Heart left ventricle (tissue), 16 donors: ENCODE measurements around the gene ADCY3. TPM values are rescaled to one million over a fixed set of nuclear protein-coding genes. Genes with fewer than 3 reads are reported as not detected.

ENCODE experiments used
- ATAC-seq, 4 donors: fragments of 200-7000 bp; cut with Tn5 transposase; one replicate each; pipeline ENCODE4 v1.9.1; 2020 to 2022; ENCODE audit warnings: moderate library complexity in 4 of 4, mild to moderate bottlenecking in 3 of 4, moderate number of reproducible peaks in 1 of 4
- DNase-seq, 5 donors: peaks; one replicate each; pipeline ENCODE4 v3.0.0-alpha.2; 2020
- H3K27ac ChIP-seq, 12 donors: fragments of 200-600 bp; sonication (generic) in 4 of 12; one replicate each; pipeline versions ENCODE4 v1.5.0 to v1.8.0; 2016 to 2022; ENCODE audit warnings: mild to moderate bottlenecking in 2 of 12
- H3K27me3 ChIP-seq, 9 donors: fragments of 200-600 bp; sonication (generic) in 2 of 9; one replicate each; pipeline versions ENCODE4 v1.5.1 to v1.8.0; 2016 to 2022; ENCODE audit warnings: mild to moderate bottlenecking in 3 of 9
- H3K36me3 ChIP-seq, 9 donors: fragments of 200-600 bp; sonication (generic) in 2 of 9; one replicate each; pipeline versions ENCODE4 v1.5.0 to v1.8.0; 2018 to 2022; ENCODE audit warnings: mild to moderate bottlenecking in 2 of 9
- H3K4me1 ChIP-seq, 12 donors: fragments of 200-600 bp; sonication (generic) in 4 of 12; one replicate each; pipeline versions ENCODE4 v1.5.0 to v1.8.0; 2016 to 2022; ENCODE audit warnings: mild to moderate bottlenecking in 3 of 12
- H3K4me3 ChIP-seq, 12 donors: fragments of 200-600 bp; sonication (generic) in 4 of 12; one replicate each; pipeline versions ENCODE4 v1.5.0 to v1.8.0; 2017 to 2022; ENCODE audit warnings: mild to moderate bottlenecking in 9 of 12, moderate library complexity in 4 of 12
- H3K9me3 ChIP-seq, 12 donors: fragments of 200-600 bp; sonication (generic) in 4 of 12; one replicate each; pipeline versions ENCODE4 v1.5.0 to v1.8.0; 2016 to 2022; ENCODE audit warnings: mild to moderate bottlenecking in 1 of 12
- CTCF ChIP-seq, 12 donors: fragments of 200-600 bp; sonication (generic) in 4 of 12; IDR thresholded peaks; one replicate each; pipeline versions ENCODE4 v1.5.0 to v1.8.0; 2018 to 2022; ENCODE audit warnings: antibody characterized with exemption in 12 of 12, mild to moderate bottlenecking in 5 of 12
- POLR2A ChIP-seq, 2 donors: fragments of 450-650 bp; IDR thresholded peaks; one replicate each; pipeline ENCODE4 v1.6.1; 2017; ENCODE audit warnings: antibody characterized with exemption in 2 of 2, mild to moderate bottlenecking in 2 of 2, moderate library complexity in 2 of 2
- WGBS, 4 donors: extraction: QIAGEN DNeasy Blood & Tissue Kit in 2 of 4; methylation state at CpG; one replicate each; pipeline versions ENCODE4 v1.1.5 to v1.1.7; 2013 to 2018; 5-methylcytosine and 5-hydroxymethylcytosine counted together
- intact Hi-C, 10 donors: fragments of 100-400 bp; cut with DNase I; formaldehyde crosslinking; loops; one replicate each; pipeline versions ENCODE4 v1.11.1 to v1.14.2; 2022
- polyA plus RNA-seq, 2 donors: library from polyadenylated mRNA; stranded (reverse); fragments of 200-250 nt; gene quantifications; one replicate each; pipeline ENCODE4 v1.2.3, GENCODE V29; 2013
- total RNA-seq, 9 donors: library from RNA; depleted of rRNA in 2 of 9; stranded (reverse); fragments of >200 nt in 2 of 9; fragmentation: NEBNext Ultra II Directional in 3 of 9; extraction: Animal tissue kit (Norgen Biotek cat#: 25700) in 3 of 9; gene quantifications; one replicate each; pipeline versions ENCODE4 v1.1.0 to v1.2.4, GENCODE V29; 2016 to 2023
- donor health status: ischemic (EF 13 %, LVEDD 7.1; RV severe dilation, severe dysfunction).
- donor health status: healthy with polysubstance abuse.
- donor health status: DM: no; HTN: yes; CAD: no.
- donor health status: DM: no; HTN: no; CAD: no.
- donor health status: ischemic (EF 25% LVEDD 6.9; RV normal size, moderate dysfunction).
- donor health status: ischemic (EF 25% LVEDD 5.7; RV mildly dilated, moderate dysfunction).
- donor health status: healthy.
- donor health status: DM: yes; HTN: yes; CAD: no.
- donor health status: ischemic (EF 35%, LVEDD 5.7; RV mildly dilated, moderate dysfunction).
- donor health status: nonischemic (EF 11% LVEDD 7.7; RV severe dilation, severe dysfunction).
- donor health status: DM: yes; HTN: yes; CAD: no.
- donor health status: PGD.
- donor health status: ischemic (EF 29% LVEDD 5.4; RV normal size, mild dysfunction).
- donor health status: nonischemic (EF 23%, LVEDD 6.1; RV moderate dilation, normal function).

ADCY3 gene
- total and polyA plus RNA-seq, 11 donors: 9.3 to 36.0 (median 14.4) TPM

GRCh38 chr2:24842081-24843050, 77.7 kb downstream of the ADCY3 start:
- no peaks in the 10 kb centered on the region for H3K9me3 ChIP-seq
- no peak overlapping the region for H3K4me3 ChIP-seq
- no peaks in the 10 kb centered on the region for H3K27me3 ChIP-seq
- WGBS, 4 donors: 95 to 96% (median 95%) methylated on average over 32 to 39 of the region's 39 CpGs
- H3K27ac ChIP-seq: no peak overlapping the region
- DNase-seq (peak in 1 of 5 donors; percentile 12), ATAC-seq (no peak)
- H3K36me3 ChIP-seq: peaks cover 0 to 21% (median 0%) of the 10 kb centered on the region in 9 donors
- intact Hi-C loops: no loop called here
- TF ChIP-seq POLR2A (IDR thresholded peaks at IDR 0.05) (no peak), CTCF (IDR thresholded peaks at IDR 0.05) (no peak)
- no peaks in the 10 kb centered on the region for H3K4me1 ChIP-seq

GRCh38 chr2:24840962-24841945, 78.8 kb downstream of the ADCY3 start:
- H3K36me3 ChIP-seq: peaks cover 0 to 29% (median 3%) of the 10 kb centered on the region in 9 donors
- WGBS, 4 donors: 84 to 93% (median 91%) methylated on average over 26 of the region's 26 CpGs

GRCh38 chr2:24840164-24840869, 79.7 kb downstream of the ADCY3 start:
- H3K4me1 ChIP-seq: no peaks in the 10 kb centered on the region
- TF ChIP-seq POLR2A (IDR thresholded peaks at IDR 0.05) (no peak), CTCF (IDR thresholded peaks at IDR 0.05) (no peak)
- intact Hi-C loops: no loop called here
- DNase-seq (no peak), ATAC-seq (no peak)
- peaks cover 0 to 30% (median 4%) of the 10 kb centered on the region in 9 donors for H3K36me3 ChIP-seq
- H3K27ac ChIP-seq: no peak overlapping the region
- 68 to 78% (median 76%) methylated on average over 17 of the region's 17 CpGs for WGBS, 4 donors
- no peaks in the 10 kb centered on the region for H3K9me3 ChIP-seq
- no peak overlapping the region for H3K4me3 ChIP-seq
- H3K27me3 ChIP-seq: no peaks in the 10 kb centered on the region

More at GRCh38 chr2:24840962-24841945, 78.8 kb downstream of the ADCY3 start:
- H3K27me3 ChIP-seq: no peaks in the 10 kb centered on the region
- no peaks in the 10 kb centered on the region for H3K9me3 ChIP-seq
- ATAC-seq: no peak
- TF ChIP-seq CTCF (IDR thresholded peaks at IDR 0.05): no peak
- TF ChIP-seq POLR2A (IDR thresholded peaks at IDR 0.05): no peak
- intact Hi-C loops: no loop called here
- DNase-seq: peak in 1 of 5 donors; percentile 23
- H3K4me3 ChIP-seq: no peak overlapping the region
- no peaks in the 10 kb centered on the region for H3K4me1 ChIP-seq
- H3K27ac ChIP-seq: no peak overlapping the region
